Measurements from ENCODE around the gene INTS4.
"Not testable (repeated sequence)": the region's sequence is repeated elsewhere in the genome, so short reads cannot be mapped to it uniquely, and the experiment has no call there.

DNA sequence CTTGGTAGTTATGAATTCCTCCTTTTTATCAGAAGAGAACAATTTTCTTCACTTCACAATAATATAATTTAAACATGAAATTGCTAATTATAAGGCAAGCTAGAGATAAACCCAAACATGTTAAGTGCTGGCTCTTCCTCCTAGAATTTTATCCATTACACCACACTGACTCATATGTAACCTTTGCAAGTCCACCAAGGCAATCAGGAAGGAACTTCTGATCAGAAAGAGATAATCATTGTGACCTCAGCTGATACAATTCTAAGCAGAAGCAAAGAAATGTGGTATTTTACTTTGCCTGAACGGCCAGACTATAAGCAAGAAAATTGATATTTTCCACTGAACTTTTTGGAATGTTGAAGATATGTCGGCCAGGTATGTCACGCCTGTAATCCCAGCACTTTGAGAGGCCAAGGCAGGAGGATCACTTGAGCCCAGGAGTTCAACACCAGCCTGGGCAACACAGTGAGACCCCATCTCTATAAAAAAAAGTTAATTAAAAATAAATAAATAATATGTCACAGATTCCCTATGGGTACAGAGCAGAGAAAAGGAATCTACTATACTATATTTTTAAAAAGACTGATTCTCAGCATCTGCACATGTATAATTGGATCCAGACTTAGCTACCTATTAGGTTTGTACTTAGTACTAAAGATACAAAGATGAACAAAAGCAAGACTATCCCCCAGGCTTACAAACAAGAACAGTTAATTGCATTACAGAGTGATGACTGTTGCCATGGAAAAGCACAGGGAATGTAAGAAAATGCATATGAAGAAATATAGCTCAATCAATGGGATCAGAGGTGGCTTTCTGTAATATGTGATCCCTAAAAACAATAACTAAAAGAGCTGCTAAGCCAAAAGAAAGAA lies 63.9 kb downstream of the INTS4 start:
- not testable (repeated sequence) for TF ChIP-seq CTCF (IDR thresholded peaks at IDR 0.05; ENCODE audit: insufficient read depth, low read length, poor library complexity, severe bottlenecking); EZH2phosphoT487 (conservative IDR thresholded peaks at IDR 0.05; ENCODE audit: low read length)

Data from SU-DHL-6 (cell line).